Transverse colon (tissue), 4 donors: ENCODE data around the gene SGO2. TPM values are rescaled to one million over a fixed set of nuclear protein-coding genes. Genes with fewer than 3 reads are reported as not detected.

Experiments used
- DNase-seq: peaks from one replicate; pipeline ENCODE4 v3.0.0-alpha.2; 2019
- H3K27ac ChIP-seq, 4 donors: fragments of 200-600 bp; sonication (generic); 2 replicates each; pipeline ENCODE4 v1.5.1; 2016 to 2018; ENCODE audit warnings: inconsistent platforms in 4 of 4
- H3K27me3 ChIP-seq: fragments of 200-600 bp; sonication (generic); 2 replicates; pipeline ENCODE4 v1.5.1; 2017; ENCODE audit warnings: inconsistent platforms
- H3K36me3 ChIP-seq, 4 donors: fragments of 200-600 bp; sonication (generic); 2 replicates each; pipeline ENCODE4 v1.5.1; 2017 to 2019; ENCODE audit warnings: inconsistent platforms in 4 of 4
- H3K4me1 ChIP-seq, 4 donors: fragments of 200-600 bp; sonication (generic); 2 replicates each; pipeline ENCODE4 v1.5.1; 2017 to 2020; ENCODE audit warnings: inconsistent platforms in 4 of 4
- H3K4me3 ChIP-seq, 4 donors: fragments of 200-600 bp; sonication (generic); 1 replicate in 1 of 4; 2 replicates in 3 of 4; pipeline versions ENCODE4 v1.5.1 to v1.6.1; 2017 to 2019; ENCODE audit warnings: inconsistent platforms in 4 of 4
- H3K9me3 ChIP-seq, 2 donors: fragments of 200-600 bp; sonication (generic); 2 replicates each; pipeline ENCODE4 v1.5.1; 2017 to 2019; ENCODE audit warnings: inconsistent platforms in 2 of 2
- EP300 ChIP-seq: sonication (generic); formaldehyde crosslinking; IDR thresholded peaks from one replicate; pipeline ENCODE4 v1.6.1; 2017; ENCODE audit warnings: antibody characterized with exemption, low read depth
- POLR2A ChIP-seq: fragments of 450-650 bp; IDR thresholded peaks from one replicate; pipeline ENCODE4 v1.6.1; 2016; ENCODE audit warnings: antibody characterized with exemption, mild to moderate bottlenecking, moderate library complexity
- POLR2AphosphoS5 ChIP-seq, 3 donors: sonication (generic); formaldehyde crosslinking; IDR thresholded peaks; one replicate each; pipeline ENCODE4 v1.6.1; 2016; ENCODE audit warnings: antibody characterized with exemption in 3 of 3
- WGBS, 2 donors: methylation state at CpG; one replicate each; pipeline ENCODE4 v1.1.5; 2018; ENCODE audit warnings: low coverage in 1 of 2; 5-methylcytosine and 5-hydroxymethylcytosine counted together
- in situ Hi-C, 4 donors: fragments of 200-750 bp; cut with MboI; loops; one replicate each; pipeline versions ENCODE4 v1.15.0 to v1.15.1; 2017; ENCODE audit warnings: low sequenced_read_pairs in 3 of 4, low pct_ligation_motif_present in 1 of 4, low pct_unique_long_range_greater_than_20kb in 1 of 4
- intact Hi-C: fragments of 100-400 bp; cut with DNase I; formaldehyde crosslinking; loops from one replicate; pipeline ENCODE4 v1.15.1; 2023; ENCODE audit warnings: low total_unique reads
- total RNA-seq, 4 donors: library from RNA; depleted of rRNA; stranded (reverse); fragments of >200 nt; gene quantifications; one replicate each; pipeline ENCODE4 v1.1.0, GENCODE V29; 2016
- TF ChIP-seq, protein P1 (sequence below), 5 experiments: fragments of 200-600 bp in 3 of 5; fragments of 450-650 bp in 2 of 5; sonication (generic) in 3 of 5; IDR thresholded peaks; 1 replicate in 2 of 5; 2 replicates in 3 of 5; pipeline ENCODE4 v1.5.1; 2016 to 2017; ENCODE audit warnings: antibody characterized with exemption in 5 of 5, inconsistent platforms in 3 of 5, mild to moderate bottlenecking in 2 of 5, moderate library complexity in 1 of 5

The SGO2 gene
- total RNA-seq, 4 donors from 2014 or later, result 0.75 to 4.8 (median 2.9) TPM

DNA sequence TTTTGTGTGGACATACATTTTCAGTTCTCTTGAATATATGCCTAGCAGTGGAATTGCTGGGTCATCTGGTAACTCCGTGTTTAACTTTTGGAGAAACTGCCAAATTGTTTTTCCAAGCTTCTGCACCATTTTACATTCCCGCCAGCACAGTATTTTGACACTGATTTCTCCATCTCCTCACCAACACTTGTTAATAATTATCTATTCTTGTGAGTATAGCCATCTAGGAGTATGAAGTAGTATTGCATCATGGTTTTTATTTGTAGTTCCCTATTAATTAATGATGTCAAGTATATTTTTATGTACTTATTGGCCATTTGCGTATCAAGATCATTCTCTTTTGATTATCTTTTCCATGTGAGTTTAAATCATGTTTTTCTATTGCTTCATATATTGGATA, 41.9 kb downstream of the SGO2 start:
- no peak for DNase-seq
- in situ Hi-C loops, result no loop called here
- TF ChIP-seq, protein P1, sequence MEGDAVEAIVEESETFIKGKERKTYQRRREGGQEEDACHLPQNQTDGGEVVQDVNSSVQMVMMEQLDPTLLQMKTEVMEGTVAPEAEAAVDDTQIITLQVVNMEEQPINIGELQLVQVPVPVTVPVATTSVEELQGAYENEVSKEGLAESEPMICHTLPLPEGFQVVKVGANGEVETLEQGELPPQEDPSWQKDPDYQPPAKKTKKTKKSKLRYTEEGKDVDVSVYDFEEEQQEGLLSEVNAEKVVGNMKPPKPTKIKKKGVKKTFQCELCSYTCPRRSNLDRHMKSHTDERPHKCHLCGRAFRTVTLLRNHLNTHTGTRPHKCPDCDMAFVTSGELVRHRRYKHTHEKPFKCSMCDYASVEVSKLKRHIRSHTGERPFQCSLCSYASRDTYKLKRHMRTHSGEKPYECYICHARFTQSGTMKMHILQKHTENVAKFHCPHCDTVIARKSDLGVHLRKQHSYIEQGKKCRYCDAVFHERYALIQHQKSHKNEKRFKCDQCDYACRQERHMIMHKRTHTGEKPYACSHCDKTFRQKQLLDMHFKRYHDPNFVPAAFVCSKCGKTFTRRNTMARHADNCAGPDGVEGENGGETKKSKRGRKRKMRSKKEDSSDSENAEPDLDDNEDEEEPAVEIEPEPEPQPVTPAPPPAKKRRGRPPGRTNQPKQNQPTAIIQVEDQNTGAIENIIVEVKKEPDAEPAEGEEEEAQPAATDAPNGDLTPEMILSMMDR (IDR thresholded peaks at IDR 0.05), result no peak
- no peak for TF ChIP-seq POLR2A
- TF ChIP-seq EP300, result no peak
- TF ChIP-seq POLR2AphosphoS5 (IDR thresholded peaks at IDR 0.05), result no peak

DNA sequence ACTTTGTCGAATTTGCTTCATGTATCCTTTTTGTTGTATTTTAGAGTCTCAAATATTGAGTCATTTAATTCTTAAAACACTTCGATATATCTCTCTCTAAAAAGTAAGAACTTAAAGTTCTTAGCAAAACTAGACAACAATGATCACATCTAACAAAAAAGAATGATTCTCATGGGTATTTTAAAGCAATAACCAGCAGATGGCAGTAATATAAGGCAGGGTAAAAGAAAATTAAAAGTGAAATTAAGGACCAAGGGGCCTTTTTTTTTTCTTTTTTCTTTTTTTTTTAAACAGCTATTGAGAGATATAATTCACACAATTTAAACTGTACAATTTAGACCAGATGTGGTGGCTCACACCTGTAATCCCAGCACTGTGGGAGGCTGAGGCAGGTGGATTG, 50.0 kb downstream of the SGO2 start:
- Histone ChIP-seq H3K27me3 (no peaks in the 10 kb centered on the region), H3K36me3 (no peaks in the 10 kb centered on the region), H3K4me1 (no peaks in the 10 kb centered on the region), H3K4me3 (no peak overlapping the region), H3K9me3 (no peaks in the 10 kb centered on the region), H3K27ac (no peak overlapping the region)
- in situ Hi-C loops, result loop anchor here in 1 of 4 donors (10.0 kb wide), 1 partner anchor 129 kb away; no protein-coding TSS in a partner anchor
- WGBS, 2 donors, result 81 to 83% methylated on average over 2 of the region's 2 CpGs
- no peak for DNase-seq
- TF ChIP-seq, protein P1 (IDR thresholded peaks at IDR 0.05), result peak; percentile 25 to 46 (median 36)
- no peak for TF ChIP-seq POLR2A
- intact Hi-C loops, result no loop called here

More for the DNA sequence above, 41.9 kb downstream of the SGO2 start:
- Histone ChIP-seq H3K4me1 (no peaks in the 10 kb centered on the region), H3K4me3 (no peak overlapping the region), H3K36me3 (no peaks in the 10 kb centered on the region), H3K27ac (no peak overlapping the region), H3K27me3 (no peaks in the 10 kb centered on the region), H3K9me3 (no peaks in the 10 kb centered on the region)
- 99 to 100% methylated on average over 3 of the region's 3 CpGs for WGBS, 2 donors
- intact Hi-C loops, result no loop called here

DNA sequence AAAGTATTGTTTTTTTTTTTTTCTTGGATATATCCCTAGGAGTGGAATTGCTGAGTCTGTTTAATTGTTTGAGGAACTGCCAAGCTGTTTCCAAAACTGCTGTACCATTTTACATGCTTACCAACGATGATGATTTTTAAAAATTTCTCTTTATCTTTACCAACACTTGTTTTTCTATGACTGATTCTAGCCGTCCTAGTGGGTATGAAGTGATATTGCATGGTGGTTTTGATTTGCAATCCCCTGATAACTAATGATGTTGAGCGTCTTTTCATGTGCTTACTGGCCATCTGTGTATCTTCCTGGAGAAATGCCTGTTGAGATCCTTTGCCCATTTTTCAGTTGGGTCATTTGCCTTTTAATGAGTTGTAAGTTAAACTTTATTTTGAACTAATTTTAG, 51.0 kb downstream of the SGO2 start:
- intact Hi-C loops, result no loop called here
- 97 to 99% methylated on average over 3 of the region's 3 CpGs for WGBS, 2 donors

DNA sequence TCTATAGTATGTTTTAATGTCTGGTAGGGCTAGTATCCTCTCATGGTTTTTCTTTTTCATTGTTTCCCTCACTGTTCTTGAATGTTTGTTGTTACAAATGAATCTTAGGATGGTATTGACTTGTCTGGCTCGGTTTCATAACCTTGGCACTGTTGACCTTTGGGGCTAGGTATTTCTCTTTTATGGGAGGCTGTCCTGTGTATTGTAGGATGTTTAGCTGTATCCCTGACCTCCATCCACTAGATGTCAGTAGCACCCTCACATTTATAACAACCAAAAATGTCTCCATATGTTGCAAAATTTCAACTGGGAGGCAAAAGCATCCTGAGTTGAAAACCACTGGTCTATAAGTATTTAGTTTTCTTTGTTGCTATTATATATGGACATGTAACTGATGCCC, 52.8 kb downstream of the SGO2 start:
- no peak for DNase-seq
- H3K27ac ChIP-seq, result no peak overlapping the region
- no peaks in the 10 kb centered on the region for H3K27me3 ChIP-seq
- no peak for TF ChIP-seq POLR2AphosphoS5 (IDR thresholded peaks at IDR 0.05)
- TF ChIP-seq, protein P1 (IDR thresholded peaks at IDR 0.05), result peak; percentile 29 to 59 (median 47)
- TF ChIP-seq EP300, result no peak
- TF ChIP-seq POLR2A, result no peak
- intact Hi-C loops (no loop called here), in situ Hi-C loops (loop anchor here in 1 of 4 donors (10.0 kb wide), 1 partner anchor 126 kb away; no protein-coding TSS in a partner anchor)
- H3K9me3 ChIP-seq, result no peaks in the 10 kb centered on the region
- no peaks in the 10 kb centered on the region for H3K36me3 ChIP-seq
- WGBS, 2 donors, result 11 to 43% methylated on average over 1 of the region's 1 CpG
- no peaks in the 10 kb centered on the region for H3K4me1 ChIP-seq
- H3K4me3 ChIP-seq, result no peak overlapping the region

More for the DNA sequence above, 51.0 kb downstream of the SGO2 start:
- H3K9me3 ChIP-seq, result no peaks in the 10 kb centered on the region
- DNase-seq, result no peak
- in situ Hi-C loops, result loop anchor here in 1 of 4 donors (10.0 kb wide), 1 partner anchor 128 kb away; no protein-coding TSS in a partner anchor
- no peaks in the 10 kb centered on the region for H3K27me3 ChIP-seq
- no peak overlapping the region for H3K27ac ChIP-seq
- no peaks in the 10 kb centered on the region for H3K4me1 ChIP-seq
- TF ChIP-seq POLR2A (no peak), POLR2AphosphoS5 (IDR thresholded peaks at IDR 0.05) (no peak)
- TF ChIP-seq, protein P1 (IDR thresholded peaks at IDR 0.05), result no peak
- no peaks in the 10 kb centered on the region for H3K36me3 ChIP-seq
- no peak overlapping the region for H3K4me3 ChIP-seq
